Measurements from ENCODE around the gene CEP164. TPM values are rescaled to one million over a fixed set of nuclear protein-coding genes. Genes with fewer than 3 reads are reported as not detected.

CEP164 gene
- total RNA-seq (2014; rRNA removed) (43.7 and 51.1 TPM in 2 replicates), Bru-seq, nascent RNA (percentile 75 among the genes with signal in this experiment), BruChase-seq, experiment 1, labeled RNA remaining after a 6-hour chase (percentile 69 among the genes with signal in this experiment), BruChase-seq, experiment 2, labeled RNA remaining after a 2-hour chase (percentile 66 among the genes with signal in this experiment)
- long read RNA-seq, transcript CEP164-211 (4 exons, 492 nt) = major isoform, 6 of 37 reads
- long read RNA-seq, transcript CEP164-204 (5 exons, 585 nt) = minor isoform, 5 of 37 reads
- long read RNA-seq, partial matches to known transcripts = 6 of 37 reads
- long read RNA-seq, other reads (novel, unspliced or antisense) = 17 of 37 reads

GRCh38 chr11:117327567-117328374, at the start of gene CEP164:
Gene CEP164, plus strand, starts transcription at chr11:117327854. Its CDS starts 10,733 bp downstream, at chr11:117338587.
- peak; percentile 98 for DNase-seq
- H3K79me2 ChIP-seq (ENCODE audit: low read length) = peaks cover 19% of the 10 kb centered on the region
- no peaks in the 10 kb centered on the region for H3K36me3 ChIP-seq (ENCODE audit: low read depth, low read length)
- CTCF ChIA-PET = interaction anchor here (0.6 kb wide), 1 partner anchor 40 kb away, joined by 4 read pairs; no protein-coding TSS in a partner anchor
- peak; percentile 95 for ATAC-seq
- H2AFZ ChIP-seq (ENCODE audit: low read length) = peak within 1 kb of the TSS; percentile 93
- POLR2A ChIA-PET (ENCODE audit: unreplicated experiment) = interaction anchor here (0.6 to 1.0 kb wide), 4 partner anchors 12 to 389 kb away, joined by 3 to 7 read pairs (median 4); partner anchors contain the start of gene BACE1
- no peaks in the 10 kb centered on the region for H4K20me1 ChIP-seq (ENCODE audit: low read length)
- H3K27me3 ChIP-seq (ENCODE audit: low read length) = no peaks in the 10 kb centered on the region
- peak within 1 kb of the TSS; percentile 69 for H3K9ac ChIP-seq (ENCODE audit: low read length)
- peaks cover 10% of the 10 kb centered on the region for H3K4me1 ChIP-seq (ENCODE audit: insufficient read depth, low read length)
- TF ChIP-seq CTCF (conservative IDR thresholded peaks at IDR 0.05; ENCODE audit: low read depth, low read length) (no peak), EZH2 (IDR thresholded peaks at IDR 0.05; ENCODE audit: low read length, unreplicated experiment) (no peak), EZH2phosphoT487 (IDR thresholded peaks at IDR 0.05; ENCODE audit: borderline replicate concordance, low read length) (no peak)
- BruUV-seq (replicated peaks) = no TSS peak
- H3K9me3 ChIP-seq (ENCODE audit: low read length) = no peaks in the 10 kb centered on the region
- H3K4me2 ChIP-seq (ENCODE audit: low read length) = peak within 1 kb of the TSS; percentile 95
- peak within 1 kb of the TSS; percentile 57 for H3K27ac ChIP-seq (ENCODE audit: low read length)
- no peaks in the 10 kb centered on the region for H3F3A ChIP-seq (ENCODE audit: low read length, unreplicated experiment)
- intact Hi-C loops (cut with micrococcal nuclease) = loop anchor here (1.0 kb wide), 1 partner anchor 88 kb away; no protein-coding TSS in a partner anchor
- H3K4me3 ChIP-seq (ENCODE audit: low read length) = peak within 1 kb of the TSS; percentile 76
- no peaks in the 10 kb centered on the region for H3K9me2 ChIP-seq (replicated peaks; ENCODE audit: low read length)

DNA sequence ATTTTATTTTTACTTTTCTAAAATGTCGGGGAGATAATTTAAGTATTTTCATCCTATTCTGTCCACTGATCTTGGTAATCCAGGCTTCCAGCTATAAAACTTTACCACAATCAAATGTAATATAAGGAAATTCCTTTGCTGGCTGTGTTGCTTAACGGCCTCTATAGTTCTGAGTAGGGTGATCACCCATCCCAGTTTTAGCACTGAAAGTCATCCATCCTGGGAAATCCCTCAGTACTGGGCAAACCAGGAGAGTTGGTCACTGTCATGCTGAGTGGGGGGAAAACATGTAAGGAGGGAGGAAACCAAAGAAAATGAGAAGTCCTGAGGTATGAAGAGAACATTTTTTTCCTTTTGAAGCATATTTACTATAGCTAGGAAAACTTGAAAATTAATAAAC, 49.3 kb upstream of the CEP164 start:
- H3K9me2 ChIP-seq (replicated peaks; ENCODE audit: low read length) = no peaks in the 10 kb centered on the region
- intact Hi-C loops (cut with micrococcal nuclease) = no loop called here
- H3K4me3 ChIP-seq (ENCODE audit: low read length) = no peak overlapping the region
- BruUV-seq (replicated peaks) = no TSS peak
- ATAC-seq = no peak
- POLR2A ChIA-PET (ENCODE audit: unreplicated experiment) = no interaction called here
- TF ChIP-seq EZH2phosphoT487 (IDR thresholded peaks at IDR 0.05; ENCODE audit: borderline replicate concordance, low read length) = no peak
- TF ChIP-seq EZH2 (IDR thresholded peaks at IDR 0.05; ENCODE audit: low read length, unreplicated experiment) = no peak
- TF ChIP-seq CTCF (conservative IDR thresholded peaks at IDR 0.05; ENCODE audit: low read depth, low read length) = no peak
- H3K4me2 ChIP-seq (ENCODE audit: low read length) = no peak overlapping the region
- H3K27ac ChIP-seq (ENCODE audit: low read length) = no peak overlapping the region
- 0 out of 2 replicates have a peak, but pooled peaks cover 3% of the 10 kb centered on the region for H3K9me3 ChIP-seq (ENCODE audit: low read length)
- CTCF ChIA-PET = no interaction called here
- no peaks in the 10 kb centered on the region for H3K79me2 ChIP-seq (ENCODE audit: low read length)
- H3K36me3 ChIP-seq (ENCODE audit: low read depth, low read length) = peaks cover 17% of the 10 kb centered on the region
- peaks cover 17% of the 10 kb centered on the region for H3K4me1 ChIP-seq (ENCODE audit: insufficient read depth, low read length)
- peaks cover 5% of the 10 kb centered on the region for H3F3A ChIP-seq (ENCODE audit: low read length, unreplicated experiment)
- no peak overlapping the region for H2AFZ ChIP-seq (ENCODE audit: low read length)
- H3K9ac ChIP-seq (ENCODE audit: low read length) = no peak overlapping the region
- no peak for DNase-seq
- no peaks in the 10 kb centered on the region for H3K27me3 ChIP-seq (ENCODE audit: low read length)
- no peaks in the 10 kb centered on the region for H4K20me1 ChIP-seq (ENCODE audit: low read length)

Data from PC-3 (cell line).